ENCODE data around the gene SH3BP4.

SH3BP4 gene

GRCh38 chr2:234986876-234987720 is 35.3 kb downstream of the SH3BP4 start:
- H3K9me2 ChIP-seq (replicated peaks; ENCODE audit: control insufficient read depth, low read length), result no peaks in the 10 kb centered on the region
- no peaks in the 10 kb centered on the region for H3K27me3 ChIP-seq (ENCODE audit: control insufficient read depth, low read length)
- H3F3A ChIP-seq (ENCODE audit: control insufficient read depth, insufficient read depth), result no peaks in the 10 kb centered on the region
- no peak overlapping the region for H3K27ac ChIP-seq (ENCODE audit: low read depth, low read length)
- H3K36me3 ChIP-seq (ENCODE audit: control insufficient read depth, low read length), result no peaks in the 10 kb centered on the region
- no peaks in the 10 kb centered on the region for H3K79me2 ChIP-seq (ENCODE audit: control insufficient read depth, low read length)
- H3K4me3 ChIP-seq (ENCODE audit: low read length), result no peak overlapping the region
- TF ChIP-seq EZH2phosphoT487 (IDR thresholded peaks at IDR 0.05; ENCODE audit: borderline replicate concordance, low read length) (no peak), CTCF (IDR thresholded peaks at IDR 0.05; ENCODE audit: low read depth, low read length, poor library complexity, severe bottlenecking) (no peak)
- no peaks in the 10 kb centered on the region; the same call in 1 of the 2 replicates for H3K9me3 ChIP-seq (ENCODE audit: control insufficient read depth, insufficient read depth, low read length)
- H3K4me1 ChIP-seq (ENCODE audit: control insufficient read depth, low read length), result no peaks in the 10 kb centered on the region
- no peak overlapping the region for H3K4me2 ChIP-seq (ENCODE audit: low read length)
- no peaks in the 10 kb centered on the region for H4K20me1 ChIP-seq (ENCODE audit: control insufficient read depth, insufficient read depth, low read depth, low read length)

GRCh38 chr2:234987754-234988153 is 35.9 kb downstream of the SH3BP4 start:
- Histone ChIP-seq H3K79me2 (ENCODE audit: control insufficient read depth, low read length) (no peaks in the 10 kb centered on the region), H3K4me1 (ENCODE audit: control insufficient read depth, low read length) (no peaks in the 10 kb centered on the region), H3K4me3 (ENCODE audit: low read length) (no peak overlapping the region), H3K27ac (ENCODE audit: low read depth, low read length) (no peak overlapping the region), H3K9me3 (ENCODE audit: control insufficient read depth, insufficient read depth, low read length) (no peaks in the 10 kb centered on the region; the same call in 1 of the 2 replicates), H3K9me2 (replicated peaks; ENCODE audit: control insufficient read depth, low read length) (no peaks in the 10 kb centered on the region), H3F3A (ENCODE audit: control insufficient read depth, insufficient read depth) (no peaks in the 10 kb centered on the region), H4K20me1 (ENCODE audit: control insufficient read depth, insufficient read depth, low read depth, low read length) (no peaks in the 10 kb centered on the region), H3K36me3 (ENCODE audit: control insufficient read depth, low read length) (no peaks in the 10 kb centered on the region), H3K4me2 (ENCODE audit: low read length) (no peak overlapping the region), H3K27me3 (ENCODE audit: control insufficient read depth, low read length) (no peaks in the 10 kb centered on the region)
- TF ChIP-seq EZH2phosphoT487 (IDR thresholded peaks at IDR 0.05; ENCODE audit: borderline replicate concordance, low read length), result no peak
- TF ChIP-seq CTCF (IDR thresholded peaks at IDR 0.05; ENCODE audit: low read depth, low read length, poor library complexity, severe bottlenecking), result no peak

- no peaks in the 10 kb centered on the region; the same call in 1 of the 2 replicates for H3K9me3 ChIP-seq (ENCODE audit: control insufficient read depth, insufficient read depth, low read length)
- H3K4me2 ChIP-seq (ENCODE audit: low read length), result no peak overlapping the region
- H3F3A ChIP-seq (ENCODE audit: control insufficient read depth, insufficient read depth), result no peaks in the 10 kb centered on the region
- no peaks in the 10 kb centered on the region for H3K9me2 ChIP-seq (replicated peaks; ENCODE audit: control insufficient read depth, low read length)
- H4K20me1 ChIP-seq (ENCODE audit: control insufficient read depth, insufficient read depth, low read depth, low read length), result no peaks in the 10 kb centered on the region
- H3K4me3 ChIP-seq (ENCODE audit: low read length), result no peak overlapping the region
- no peak for TF ChIP-seq CTCF (IDR thresholded peaks at IDR 0.05; ENCODE audit: low read depth, low read length, poor library complexity, severe bottlenecking)
- no peak for TF ChIP-seq EZH2phosphoT487 (IDR thresholded peaks at IDR 0.05; ENCODE audit: borderline replicate concordance, low read length)
- no peaks in the 10 kb centered on the region for H3K4me1 ChIP-seq (ENCODE audit: control insufficient read depth, low read length)
- H3K79me2 ChIP-seq (ENCODE audit: control insufficient read depth, low read length), result no peaks in the 10 kb centered on the region
- H3K27ac ChIP-seq (ENCODE audit: low read depth, low read length), result no peak overlapping the region
- no peaks in the 10 kb centered on the region for H3K27me3 ChIP-seq (ENCODE audit: control insufficient read depth, low read length)
- no peaks in the 10 kb centered on the region for H3K36me3 ChIP-seq (ENCODE audit: control insufficient read depth, low read length)
Measured at GRCh38 chr2:234988491-234988890, 36.7 kb downstream of the SH3BP4 start.
